HG03469 (cell line): ENCODE measurements around the gene HTR6.
"Not testable (repeated sequence)": the region's sequence is repeated elsewhere in the genome, so short reads cannot be mapped to it uniquely, and the experiment has no call there.

Source experiments
- ATAC-seq: cut with Tn5 transposase; IDR thresholded peaks from one replicate; pipeline ENCODE4 v1.9.1; 2021; ENCODE audit warnings: mild to moderate bottlenecking, moderate library complexity, moderate number of reproducible peaks; ENCODE audit not compliant: unreplicated experiment

HTR6 gene

GRCh38 chr1:19664453-19665185, at the start of gene HTR6:
HTR6 (plus strand) TSS chr1:19664875; CDS start chr1:19665754, 879 bp downstream.
- no peak for ATAC-seq

DNA sequence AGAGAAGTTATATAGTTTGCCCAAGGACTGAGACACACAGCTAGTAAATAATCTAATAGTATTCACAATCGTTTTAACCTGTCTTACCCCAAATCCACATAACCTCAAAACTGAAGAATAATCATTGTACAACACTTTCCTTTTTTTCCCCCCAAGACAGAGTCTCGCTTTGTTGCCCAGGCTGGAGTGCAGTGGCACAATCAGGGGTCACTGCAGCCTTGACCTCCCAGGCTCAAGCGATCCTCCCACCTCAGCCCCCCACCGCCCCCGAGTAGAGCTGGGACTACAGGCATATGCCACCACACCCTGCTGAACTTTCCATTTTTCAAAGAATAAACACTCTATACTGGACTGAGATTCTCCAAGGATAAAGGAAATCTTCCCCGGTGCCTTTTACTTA, 49.2 kb upstream of the HTR6 start:
- no peak for ATAC-seq

DNA sequence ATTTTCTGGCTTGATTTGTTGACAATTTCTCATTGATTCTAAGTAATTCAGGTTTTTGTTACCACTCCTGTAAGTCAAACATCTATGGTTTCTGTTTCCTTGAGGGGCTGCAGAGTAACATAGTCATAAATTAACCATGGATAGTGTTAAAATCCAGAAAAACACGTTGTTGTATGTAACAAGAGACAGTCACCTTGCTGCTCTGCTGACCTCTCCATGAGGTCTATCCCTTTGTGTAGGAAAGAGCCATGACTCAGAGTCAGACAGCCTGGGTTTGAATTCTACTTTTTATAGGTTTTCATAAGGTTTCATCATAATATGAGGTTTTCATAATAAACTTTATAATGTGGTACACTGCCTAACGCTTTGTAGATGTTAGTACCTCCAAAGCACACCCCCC, 48.2 kb upstream of the HTR6 start:
- ATAC-seq = no peak

GRCh38 chr1:19617376-19617775, 47.3 kb upstream of the HTR6 start:
- ATAC-seq = no peak

DNA sequence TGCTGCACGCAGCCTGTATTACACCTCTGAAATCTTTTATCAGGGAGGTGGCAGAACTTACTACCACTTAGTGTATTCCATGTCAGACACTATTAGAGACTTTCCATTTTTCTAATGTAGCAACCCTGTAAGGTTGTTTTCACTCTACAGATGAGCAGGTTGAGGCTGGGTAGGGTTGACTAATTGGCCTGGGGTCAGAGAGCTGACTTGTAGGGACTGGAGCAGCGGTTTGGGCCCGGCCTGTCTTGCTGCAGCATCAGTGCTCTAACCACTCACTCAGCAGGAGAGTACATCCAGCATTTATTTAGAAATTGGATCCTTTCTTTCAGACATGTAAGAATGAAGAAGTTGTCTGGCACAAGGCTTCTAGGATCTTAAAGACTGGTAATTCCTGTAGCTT, 46.2 kb upstream of the HTR6 start:
- no peak for ATAC-seq

DNA sequence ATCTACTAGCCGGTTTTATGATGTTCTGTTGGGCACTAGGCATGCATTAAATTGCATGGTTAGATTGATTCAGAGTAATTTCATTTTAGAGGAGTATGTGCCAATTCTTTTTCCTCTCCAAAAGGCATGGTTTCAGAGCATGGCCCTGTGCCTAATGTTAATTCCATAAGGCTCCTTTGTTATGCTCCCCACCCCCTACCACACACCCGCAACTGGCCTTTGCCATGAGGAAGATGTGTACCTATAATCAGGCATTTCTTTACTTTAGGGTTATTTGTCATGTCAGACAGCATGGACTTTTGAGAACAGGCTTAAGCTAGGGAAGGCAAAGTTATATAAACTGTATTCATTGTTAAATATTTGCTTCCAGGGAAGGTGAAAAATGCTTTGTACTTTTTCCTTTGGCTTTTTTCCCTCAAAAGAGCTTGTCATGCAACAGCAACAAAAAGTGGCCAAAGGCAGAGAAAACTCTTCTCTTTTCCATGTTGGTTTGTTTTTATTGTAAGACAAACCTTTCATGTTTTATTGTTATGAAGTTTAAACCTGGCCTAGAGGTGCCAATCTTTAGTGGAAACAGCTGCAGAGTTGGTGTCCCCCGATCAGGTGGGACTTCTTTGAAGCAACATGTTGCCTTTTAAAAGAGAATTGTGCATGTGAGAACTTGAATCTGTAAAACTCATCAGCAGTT, 44.8 kb upstream of the HTR6 start:
- ATAC-seq = no peak

GRCh38 chr1:19620786-19621185, 43.9 kb upstream of the HTR6 start:
- ATAC-seq = no peak

DNA sequence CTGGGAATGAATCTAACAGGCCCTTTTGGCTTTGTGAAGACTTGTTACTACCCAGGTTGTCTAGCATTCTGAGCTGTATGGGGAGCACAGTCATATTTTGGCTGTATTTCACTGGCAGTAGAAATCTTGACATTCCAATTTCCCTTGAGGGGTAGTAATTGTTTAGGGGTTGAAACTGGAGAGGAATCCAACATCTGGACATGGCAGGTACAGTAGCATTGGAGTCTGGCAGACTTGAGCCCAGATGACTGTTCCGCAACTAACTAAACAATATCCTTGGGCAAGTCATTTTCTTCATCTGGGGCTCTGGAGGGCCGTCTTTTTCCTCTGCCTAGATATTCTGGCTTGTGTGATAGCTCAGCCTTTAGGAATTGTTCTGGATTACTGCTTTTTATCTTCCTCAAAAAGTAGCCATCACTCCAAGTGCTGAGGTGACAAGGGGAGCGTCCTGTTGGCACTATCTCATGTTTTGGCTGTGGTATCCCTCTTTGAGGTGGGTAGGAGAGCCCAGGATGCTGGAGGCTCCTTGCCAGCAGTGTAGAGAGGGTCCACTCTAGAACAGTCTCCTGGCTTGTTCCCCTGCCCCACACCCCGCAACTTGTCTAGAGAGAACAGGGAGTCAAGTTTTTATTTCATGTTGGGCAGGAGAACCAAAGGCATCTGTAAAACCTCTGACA, 43.3 kb upstream of the HTR6 start:
- ATAC-seq = no peak

DNA sequence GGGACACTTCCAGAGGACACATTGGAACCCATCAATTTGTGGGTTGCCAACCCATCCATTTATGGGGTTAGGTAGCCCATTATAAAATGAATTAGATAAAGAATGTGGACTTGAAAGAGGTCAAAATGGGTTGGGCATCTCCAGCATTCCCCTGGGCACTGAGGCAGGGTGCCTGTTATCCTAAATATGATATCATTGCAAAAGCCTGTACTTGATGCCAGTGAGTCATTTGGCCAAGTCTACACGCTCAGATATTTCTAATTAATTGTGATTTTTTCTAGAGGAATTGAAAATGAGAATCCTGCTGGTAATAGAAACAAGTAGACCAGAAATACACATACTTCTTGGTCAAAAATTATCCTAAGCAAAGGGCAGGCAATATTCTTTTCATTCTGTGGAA, 42.5 kb upstream of the HTR6 start:
- ATAC-seq = no peak

DNA sequence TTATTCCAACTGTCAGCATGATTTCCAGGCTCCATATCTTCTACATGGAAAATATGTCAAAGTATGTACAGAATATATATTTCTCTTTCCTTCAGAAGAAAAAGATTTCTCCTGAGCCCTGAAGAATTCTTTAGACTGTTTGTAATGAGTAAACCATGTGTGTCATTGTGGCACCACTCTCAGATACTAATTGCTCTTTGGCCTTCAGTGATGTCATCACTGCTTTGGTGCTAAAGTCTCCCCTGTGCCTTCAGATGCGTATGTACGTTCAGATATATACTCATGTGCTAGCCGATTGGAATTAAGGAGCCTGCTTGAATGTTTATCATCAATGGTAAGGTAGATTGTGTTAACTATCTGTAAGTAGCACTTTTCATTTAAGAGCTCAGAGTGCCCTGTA, 41.2 kb upstream of the HTR6 start:
- ATAC-seq = no peak

- ATAC-seq = no peak
Observed at GRCh38 chr1:19625291-19625937, 39.3 kb upstream of the HTR6 start.

DNA sequence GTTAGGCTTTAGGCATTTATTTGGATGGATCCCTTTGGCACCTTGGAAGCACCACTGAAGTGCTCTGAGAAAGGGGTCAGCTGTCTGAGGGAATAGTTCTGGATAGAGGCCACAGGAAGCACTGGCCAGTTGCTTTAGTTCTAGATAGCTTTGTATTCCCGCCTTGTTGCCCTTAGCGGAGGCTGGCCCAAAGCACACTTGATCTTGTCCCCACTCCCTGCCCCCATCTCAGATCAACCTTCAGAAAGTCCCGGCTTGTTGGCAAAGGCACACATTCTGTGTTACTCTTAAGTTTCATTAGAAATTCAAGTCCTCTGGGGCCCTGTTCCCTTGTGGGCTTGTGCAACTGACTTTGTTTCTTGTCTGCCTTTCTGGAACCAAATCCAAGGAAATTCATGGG, 35.8 kb upstream of the HTR6 start:
- no peak for ATAC-seq

DNA sequence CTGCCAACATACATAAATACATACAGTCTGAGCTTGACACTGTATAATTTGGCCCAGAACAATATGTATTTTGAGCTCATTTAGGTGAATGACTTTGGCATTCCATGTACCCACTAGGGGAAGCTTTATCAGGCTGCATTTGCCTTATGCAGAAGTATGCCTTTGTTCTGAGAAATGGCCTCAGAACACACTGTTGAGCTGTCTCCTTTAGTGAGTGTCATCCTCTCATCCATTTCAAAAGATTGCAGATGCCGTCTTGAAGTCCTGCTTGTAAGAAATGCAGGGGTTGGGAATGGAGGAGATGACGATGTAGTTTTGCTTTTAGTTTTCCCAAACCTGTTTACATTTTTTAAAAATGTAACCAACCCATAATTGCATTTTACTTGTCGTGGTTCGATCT, 35.3 kb upstream of the HTR6 start:
- no peak for ATAC-seq

- not testable (repeated sequence) for ATAC-seq
Observed at GRCh38 chr1:19630192-19630591, 34.5 kb upstream of the HTR6 start.

- no peak for ATAC-seq
Observed at GRCh38 chr1:19630720-19631395, 33.8 kb upstream of the HTR6 start.

GRCh38 chr1:19632211-19632610, 32.5 kb upstream of the HTR6 start:
- ATAC-seq = no peak

DNA sequence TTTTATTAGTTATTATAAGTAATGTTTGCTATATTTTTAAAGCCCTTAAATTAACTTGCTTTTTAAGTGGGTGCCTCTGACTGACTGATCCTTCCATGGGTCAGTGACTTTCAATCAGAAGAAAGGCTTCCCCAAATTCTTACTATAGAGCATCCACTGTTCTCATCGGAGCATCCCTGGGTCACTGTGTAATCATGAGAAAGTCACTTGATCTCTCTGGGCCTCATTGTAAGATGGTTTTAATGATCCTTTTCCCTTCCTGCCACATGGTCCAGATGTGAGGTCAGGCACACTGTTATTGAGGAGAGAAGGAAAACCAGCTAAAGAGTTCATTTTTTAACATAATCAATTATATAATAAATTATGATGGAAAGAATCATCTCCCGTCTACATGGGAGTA, 31.6 kb upstream of the HTR6 start:
- no peak for ATAC-seq

DNA sequence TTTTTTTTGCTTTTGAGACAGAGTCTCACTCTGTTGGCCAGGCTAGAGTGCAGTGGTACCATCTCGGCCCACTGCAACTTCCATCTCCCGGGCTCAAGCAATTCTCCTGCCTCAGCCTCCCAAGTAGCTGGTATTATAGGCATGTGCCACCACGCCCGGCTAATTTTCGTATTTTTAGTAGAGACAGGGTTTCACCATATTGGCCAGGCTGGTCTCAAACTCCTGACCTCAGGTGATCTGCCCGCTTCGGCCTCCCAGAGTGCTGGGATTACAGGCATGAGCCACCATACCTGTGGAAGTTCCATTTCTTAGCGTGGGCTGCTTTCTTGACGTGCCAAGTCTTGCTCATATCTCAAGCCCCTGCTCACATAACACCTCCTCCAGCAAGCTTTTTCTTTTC, 29.6 kb upstream of the HTR6 start:
- not testable (repeated sequence) for ATAC-seq

- ATAC-seq = no peak
Observed at GRCh38 chr1:19635646-19636045, 29.0 kb upstream of the HTR6 start.

GRCh38 chr1:19636065-19636464, 28.6 kb upstream of the HTR6 start:
- no peak for ATAC-seq

- not testable (repeated sequence) for ATAC-seq
Observed at GRCh38 chr1:19636749-19637148, 27.9 kb upstream of the HTR6 start.
